HCT116 (cell line): Measurements from ENCODE around the gene PRKN. TPM values are rescaled to one million over a fixed set of nuclear protein-coding genes. Genes with fewer than 3 reads are reported as not detected.

Experiments used
- ATAC-seq: fragments of 200-7000 bp; cut with Tn5 transposase; 2 replicates; pipeline ENCODE4 v1.9.1; 2020; ENCODE audit warnings: mild to moderate bottlenecking, moderate library complexity
- BruUV-seq: library from RNA; stranded (reverse); fragments of 400-500 nt; replicated peaks from 2 replicates; lab custom pipeline; 2021; lab: Mats Ljungman, UMichigan
- CTCF ChIA-PET: fragments of 300-600 bp; sonication (Branson Sonifier 250); formaldehyde crosslinking; loops from one replicate; lab custom pipeline; 2021; ENCODE audit warnings: antibody characterized with exemption; lab: Charles Lee
- POLR2A ChIA-PET: fragments of 300-600, 350-600 bp; sonication (Branson Sonifier 250); formaldehyde crosslinking; loops from one replicate; lab custom pipeline; 2021; ENCODE audit warnings: antibody characterized with exemption; lab: Charles Lee
- RAD21 ChIA-PET, 2 experiments: fragments of 300-600 bp; sonication (Branson Sonifier 250); formaldehyde crosslinking; loops; one replicate each; lab custom pipeline; 2023; ENCODE audit warnings: low total read pairs in 2 of 2; ENCODE audit not compliant: uncharacterized antibody in 2 of 2, unreplicated experiment in 2 of 2, low non-redundant PET in 1 of 2; lab: Charles Lee
- DNase-seq: peaks from one replicate; pipeline ENCODE4 v3.0.0-alpha.2; 2010; ENCODE audit warnings: low read depth, low spot score
- H2AFZ ChIP-seq: fragments of 200-600 bp; shearing (Covaris generic), sonication (generic); 2 replicates; pipeline ENCODE4 v1.6.1; 2017; ENCODE audit warnings: low read depth, mixed run types, mixed read lengths, antibody characterized with exemption, low read length; ENCODE audit not compliant: poor library complexity, severe bottlenecking
- H3K27ac ChIP-seq: 2 replicates; pipeline ENCODE4 v1.5.1; 2012; ENCODE audit warnings: low read depth, low read length
- H3K27me3 ChIP-seq: fragments of 200-600 bp; sonication (generic); 2 replicates; pipeline ENCODE4 v1.6.1; 2016; ENCODE audit warnings: mixed run types, low read length, mixed read lengths; ENCODE audit not compliant: insufficient read depth
- H3K36me3 ChIP-seq, 2 experiments: fragments of 200-500 bp in 1 of 2; fragments of 200-600 bp in 1 of 2; sonication (Bioruptor generic) in 1 of 2; sonication (generic) in 1 of 2; 2 replicates each; pipeline versions ENCODE4 v1.5.1 to v1.6.1; 2014 to 2016; ENCODE audit warnings: low read length in 2 of 2, inconsistent platforms in 1 of 2, mixed read lengths in 1 of 2, mixed run types in 1 of 2; ENCODE audit not compliant: insufficient read depth in 2 of 2, control insufficient read depth in 1 of 2
- H3K4me1 ChIP-seq, 2 experiments: fragments of 200-600 bp in 1 of 2; sonication (generic) in 1 of 2; 2 replicates each; pipeline versions ENCODE4 v1.5.1 to v1.6.1; 2012 to 2017; ENCODE audit warnings: low read length in 2 of 2, inconsistent platforms in 1 of 2, mild to moderate bottlenecking in 1 of 2, mixed read lengths in 1 of 2, mixed run types in 1 of 2, moderate library complexity in 1 of 2; ENCODE audit not compliant: insufficient read depth in 2 of 2, control insufficient read depth in 1 of 2
- H3K4me2 ChIP-seq: fragments of 200-600 bp; sonication (generic); 2 replicates; pipeline ENCODE4 v1.6.1; 2017; ENCODE audit warnings: mixed run types, low read length, mixed read lengths
- H3K4me3 ChIP-seq, 2 experiments: fragments of 200-600 bp in 1 of 2; sonication (generic) in 1 of 2; replicated peaks in 1 of 2; 2 replicates each; pipeline ENCODE4 v1.5.1; 2011 to 2016; ENCODE audit warnings: low read length in 2 of 2, control low read depth in 1 of 2, low read depth in 1 of 2, mild to moderate bottlenecking in 1 of 2, mixed read lengths in 1 of 2, mixed run types in 1 of 2
- H3K79me2 ChIP-seq: fragments of 200-600 bp; sonication (generic); 2 replicates; pipeline ENCODE4 v1.6.1; 2017; ENCODE audit warnings: mild to moderate bottlenecking, mixed run types, low read length, moderate library complexity, mixed read lengths; ENCODE audit not compliant: insufficient read depth
- H3K9ac ChIP-seq: fragments of 200-600 bp; sonication (generic); 2 replicates; pipeline ENCODE4 v1.6.1; 2016; ENCODE audit warnings: low read length, mixed read lengths
- H3K9me2 ChIP-seq: fragments of 200-600 bp; sonication (generic), shearing (Covaris generic); 2 replicates; pipeline ENCODE4 v1.6.1; 2017; ENCODE audit warnings: mixed run types, mild to moderate bottlenecking, moderate library complexity; ENCODE audit not compliant: insufficient read depth
- H3K9me3 ChIP-seq, 2 experiments: fragments of 200-500 bp in 1 of 2; fragments of 200-600 bp in 1 of 2; sonication (Bioruptor generic) in 1 of 2; sonication (generic) in 1 of 2; 2 replicates each; pipeline ENCODE4 v1.6.1; 2014 to 2017; ENCODE audit warnings: low read length in 2 of 2, mixed read lengths in 2 of 2, inconsistent platforms in 1 of 2, low read depth in 1 of 2, mild to moderate bottlenecking in 1 of 2, mixed run types in 1 of 2, moderate library complexity in 1 of 2; ENCODE audit not compliant: control insufficient read depth in 1 of 2, insufficient read depth in 1 of 2
- H4K20me1 ChIP-seq: fragments of 200-600 bp; sonication (generic), shearing (Covaris generic); 2 replicates; pipeline ENCODE4 v1.6.1; 2017; ENCODE audit warnings: mixed run types, mild to moderate bottlenecking, moderate library complexity; ENCODE audit not compliant: insufficient read depth
- ATF3 ChIP-seq: IDR thresholded peaks from 2 replicates; pipeline ENCODE4 v1.6.1; 2012
- CBX3 ChIP-seq: IDR thresholded peaks from 2 replicates; pipeline ENCODE4 v1.6.1; 2012; ENCODE audit warnings: low read depth
- CEBPB ChIP-seq: IDR thresholded peaks from 2 replicates; pipeline ENCODE4 v1.6.1; 2012; ENCODE audit warnings: low read depth
- CTCF ChIP-seq, 3 experiments: fragments of 200-600 bp in 1 of 3; sonication (generic) in 1 of 3; IDR thresholded peaks in 2 of 3; conservative IDR thresholded peaks in 1 of 3; 2 replicates each; pipeline ENCODE4 v1.5.1; 2012 to 2017; ENCODE audit warnings: low read depth in 2 of 3, low read length in 2 of 3, antibody characterized with exemption in 1 of 3, borderline replicate concordance in 1 of 3, control low read depth in 1 of 3, mild to moderate bottlenecking in 1 of 3, mixed read lengths in 1 of 3, mixed run types in 1 of 3, moderate library complexity in 1 of 3; ENCODE audit not compliant: insufficient read depth in 1 of 3
- ELF1 ChIP-seq: IDR thresholded peaks from 2 replicates; pipeline ENCODE4 v1.6.1; 2012; ENCODE audit warnings: low read depth, borderline replicate concordance
- EZH2phosphoT487 ChIP-seq: fragments of 200-600 bp; IDR thresholded peaks from 2 replicates; pipeline ENCODE4 v1.6.1; 2018; ENCODE audit warnings: antibody characterized with exemption, borderline replicate concordance
- JUND ChIP-seq: IDR thresholded peaks from 2 replicates; pipeline ENCODE4 v1.6.1; 2012
- MAX ChIP-seq: IDR thresholded peaks from 2 replicates; pipeline ENCODE4 v1.6.1; 2012
- POLR2AphosphoS5 ChIP-seq: IDR thresholded peaks from 2 replicates; pipeline ENCODE4 v1.6.1; 2011; ENCODE audit warnings: mild to moderate bottlenecking, low read depth, low read length, moderate library complexity
- RAD21 ChIP-seq: IDR thresholded peaks from 2 replicates; pipeline ENCODE4 v1.6.1; 2012; ENCODE audit warnings: low read depth, mild to moderate bottlenecking
- SIN3A ChIP-seq: IDR thresholded peaks from 2 replicates; pipeline ENCODE4 v1.6.1; 2012; ENCODE audit warnings: low read depth
- SP1 ChIP-seq: IDR thresholded peaks from 2 replicates; pipeline ENCODE4 v1.6.1; 2012; ENCODE audit warnings: low read depth
- SRF ChIP-seq: IDR thresholded peaks from 2 replicates; pipeline ENCODE4 v1.6.1; 2012; ENCODE audit warnings: low read depth
- TCF7L2 ChIP-seq: IDR thresholded peaks from 2 replicates; pipeline ENCODE4 v1.7.0; 2011; ENCODE audit warnings: borderline replicate concordance, inconsistent platforms; ENCODE audit not compliant: insufficient read depth, insufficient read length; ENCODE audit errors: extremely low read depth
- YY1 ChIP-seq: IDR thresholded peaks from 2 replicates; pipeline ENCODE4 v1.6.1; 2011; ENCODE audit warnings: low read length, low read depth, moderate library complexity, mild to moderate bottlenecking; ENCODE audit not compliant: insufficient replicate concordance; ENCODE audit errors: extremely low read depth
- ZBTB33 ChIP-seq: IDR thresholded peaks from 2 replicates; pipeline ENCODE4 v1.6.1; 2011; ENCODE audit warnings: mild to moderate bottlenecking, low read length, moderate library complexity; ENCODE audit not compliant: insufficient replicate concordance; ENCODE audit errors: extremely low read depth
- ZFX ChIP-seq: fragments of 450-650 bp; IDR thresholded peaks from 2 replicates; pipeline ENCODE4 v1.6.1; 2017
- intact Hi-C: fragments of 100-400 bp; cut with micrococcal nuclease; formaldehyde crosslinking; loops from 2 replicates; pipeline ENCODE4 v1.10.0; 2022
- total RNA-seq: library from RNA; stranded (reverse); gene quantifications from one replicate; pipeline ENCODE4 v1.2.1, GENCODE V29; 2021; ENCODE audit not compliant: unreplicated experiment

Gene PRKN
- total RNA-seq, 1 experiment from 2014 or later = 2.6 TPM

- Histone ChIP-seq H3K79me2 (no peaks in the 10 kb centered on the region), H3K4me3 (no peak overlapping the region), H3K27ac (no peak overlapping the region), H3K4me2 (no peak overlapping the region), H3K27me3 (no peaks in the 10 kb centered on the region), H3K9me2 (no peaks in the 10 kb centered on the region), H3K36me3 (no peaks in the 10 kb centered on the region), H3K9ac (no peak overlapping the region), H4K20me1 (no peaks in the 10 kb centered on the region), H3K4me1 (peaks cover 0 to 16% of the 10 kb centered on the region in 2 experiments; a peak in 1 of 4 replicates), H3K9me3 (no peaks in the 10 kb centered on the region), H2AFZ (no peak overlapping the region)
- ChIA-PET CTCF (no interaction called here), POLR2A (no interaction called here), RAD21 (no interaction called here)
- intact Hi-C loops = no loop called here
- TF ChIP-seq TCF7L2 (no peak), RAD21 (no peak), CEBPB (no peak), YY1 (no peak), EZH2phosphoT487 (no peak), ELF1 (no peak), SRF (no peak), ATF3 (no peak), ZFX (no peak), JUND (no peak), POLR2AphosphoS5 (no peak), MAX (no peak), SIN3A (no peak), SP1 (no peak), CBX3 (no peak), ZBTB33 (no peak), CTCF (IDR thresholded peaks at IDR 0.05 in 2 of 3, conservative IDR thresholded peaks at IDR 0.05 in 1 of 3; ENCODE audit: borderline replicate concordance in 1 of 3, insufficient read depth in 1 of 3, low read depth in 2 of 3, low read length in 2 of 3) (no peak)
- no peak for DNase-seq
- no peak for ATAC-seq
- BruUV-seq = no TSS peak
These were observed 1361.2 kb downstream of the PRKN start for GRCh38 chr6:161366301-161366923.
